ENCODE results near the gene C6orf15. TPM values are rescaled to one million over a fixed set of nuclear protein-coding genes. Genes with fewer than 3 reads are reported as not detected.

C6orf15 gene
- total RNA-seq, 2 donors from 2014 or later, result not detected

GRCh38 chr6:31120151-31120915 is 8.0 kb upstream of the C6orf15 start, which contains the start of gene CDSN:
CDSN (minus strand) TSS chr6:31120446; CDS start chr6:31120419, 27 bp downstream.
- DNase-seq, result no peak
- Histone ChIP-seq H3K27ac (no peak within 1 kb of the TSS), H3K4me1 (peaks cover under 1% of the 10 kb centered on the region), H3K27me3 (no peaks in the 10 kb centered on the region), H3K4me3 (no peak within 1 kb of the TSS), H3K36me3 (no peaks in the 10 kb centered on the region), H3K9ac (ENCODE audit: low read depth in 2 of 2, low read length in 2 of 2) (no peak within 1 kb of the TSS), H3K9me3 (no peaks in the 10 kb centered on the region)
- intact Hi-C loops (cut with DNase I), result no loop called here
- TF ChIP-seq CTCF (IDR thresholded peaks at IDR 0.05), result no peak

DNA sequence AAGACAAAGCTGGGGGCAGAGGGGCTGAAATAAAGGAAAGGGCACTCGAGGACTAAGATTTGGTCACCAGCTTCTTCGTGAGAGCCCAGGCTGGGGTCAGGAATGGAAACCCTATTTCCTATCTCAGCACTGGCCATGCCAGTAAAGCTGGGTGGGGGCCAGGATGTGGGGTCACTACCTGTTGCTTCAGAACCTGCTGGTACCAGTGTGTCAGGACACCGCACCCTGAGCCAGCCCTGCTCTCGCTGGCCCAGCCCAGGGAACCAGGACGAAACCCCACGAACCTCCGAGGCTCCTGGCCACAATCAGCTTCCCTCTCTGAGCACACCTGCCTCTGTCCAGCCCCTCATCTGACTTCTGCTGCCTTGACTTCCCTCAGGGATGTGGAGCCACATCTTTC is 5.8 kb upstream of the C6orf15 start:
- Histone ChIP-seq H3K27me3 (no peaks in the 10 kb centered on the region), H3K27ac (no peak overlapping the region), H3K9ac (ENCODE audit: low read depth in 2 of 2, low read length in 2 of 2) (no peak overlapping the region), H3K4me3 (no peak overlapping the region), H3K4me1 (peaks cover 5% of the 10 kb centered on the region), H3K9me3 (no peaks in the 10 kb centered on the region), H3K36me3 (no peaks in the 10 kb centered on the region)
- no peak for TF ChIP-seq CTCF (IDR thresholded peaks at IDR 0.05)
- intact Hi-C loops (cut with DNase I), result no loop called here
- no peak for DNase-seq

DNA sequence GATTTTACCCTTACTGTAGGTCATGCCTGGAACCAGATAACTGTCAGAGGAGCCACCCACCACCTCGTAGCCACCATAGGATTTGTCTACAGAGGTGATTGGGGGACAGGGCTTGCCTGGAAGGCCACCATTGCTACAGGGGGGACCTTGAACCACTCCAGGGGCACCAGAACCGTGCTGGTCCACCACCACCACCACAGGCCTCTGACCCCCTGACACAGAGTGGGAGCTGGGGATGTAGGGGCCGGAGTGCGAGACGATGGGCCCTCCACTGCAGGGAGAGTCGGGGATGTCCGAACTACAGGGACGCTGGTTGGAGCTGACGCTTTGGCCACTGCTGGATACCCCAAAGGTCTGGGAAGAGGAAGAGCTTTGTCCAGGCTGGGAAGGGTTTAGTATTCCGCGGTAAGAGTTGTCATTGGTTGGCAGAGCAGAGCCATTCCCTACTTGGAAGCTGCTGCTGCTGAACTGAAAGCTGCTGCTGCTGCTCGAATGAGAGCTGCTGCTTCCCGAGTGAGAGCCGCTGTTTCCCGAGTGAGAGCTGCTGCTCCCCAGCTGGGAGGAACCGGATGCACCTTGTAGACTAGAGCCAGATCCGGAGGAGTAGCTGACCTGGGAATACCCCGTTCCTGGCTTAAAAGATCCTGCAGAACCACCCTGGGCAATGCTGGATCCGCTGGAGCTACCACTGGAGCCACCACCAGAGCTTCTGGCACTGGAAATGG is 4.4 kb upstream of the C6orf15 start:
- no peaks in the 10 kb centered on the region for H3K36me3 ChIP-seq
- H3K4me3 ChIP-seq, result no peak overlapping the region
- no peak for DNase-seq
- peaks cover 5% of the 10 kb centered on the region for H3K4me1 ChIP-seq
- H3K27ac ChIP-seq, result no peak overlapping the region
- H3K27me3 ChIP-seq, result no peaks in the 10 kb centered on the region
- H3K9ac ChIP-seq (ENCODE audit: low read depth in 2 of 2, low read length in 2 of 2), result no peak overlapping the region
- TF ChIP-seq CTCF (IDR thresholded peaks at IDR 0.05), result no peak
- no peaks in the 10 kb centered on the region for H3K9me3 ChIP-seq
- intact Hi-C loops (cut with DNase I), result no loop called here

- H3K9me3 ChIP-seq, result no peaks in the 10 kb centered on the region
- H3K27me3 ChIP-seq, result no peaks in the 10 kb centered on the region
- H3K9ac ChIP-seq (ENCODE audit: low read depth in 2 of 2, low read length in 2 of 2), result no peak overlapping the region
- H3K36me3 ChIP-seq, result no peaks in the 10 kb centered on the region
- peaks cover 5% of the 10 kb centered on the region for H3K4me1 ChIP-seq
- TF ChIP-seq CTCF (IDR thresholded peaks at IDR 0.05), result no peak
- intact Hi-C loops (cut with DNase I), result no loop called here
- H3K27ac ChIP-seq, result no peak overlapping the region
- no peak overlapping the region for H3K4me3 ChIP-seq
- DNase-seq, result no peak
Observed at GRCh38 chr6:31115941-31116560, 3.7 kb upstream of the C6orf15 start.

- intact Hi-C loops (cut with DNase I), result no loop called here
- Histone ChIP-seq H3K27me3 (no peaks in the 10 kb centered on the region), H3K4me3 (no peak overlapping the region), H3K4me1 (peaks cover 5% of the 10 kb centered on the region), H3K9ac (ENCODE audit: low read depth in 2 of 2, low read length in 2 of 2) (peak overlapping the region in 1 of 2 donors; percentile 41), H3K9me3 (no peaks in the 10 kb centered on the region), H3K36me3 (no peaks in the 10 kb centered on the region), H3K27ac (no peak overlapping the region)
- no peak for TF ChIP-seq CTCF (IDR thresholded peaks at IDR 0.05)
- no peak for DNase-seq
Observed at GRCh38 chr6:31114970-31115849, 2.8 kb upstream of the C6orf15 start.

Measured in colonic mucosa (tissue), 4 donors.